NCI-H748 (cell line): ENCODE measurements around the gene COL4A3.
"Not testable (repeated sequence)": the region's sequence is repeated elsewhere in the genome, so short reads cannot be mapped to it uniquely, and the experiment has no call there.

ENCODE experiments used
- DNase-seq: peaks from one replicate; lab custom pipeline; 2025; ENCODE audit not compliant: unreplicated experiment; lab: John Stamatoyannopoulos, UW

COL4A3 gene

GRCh38 chr2:227154986-227155774 lies 9.2 kb upstream of the COL4A3 start:
- no peak for DNase-seq

- DNase-seq, result peak; percentile 3
Observed at GRCh38 chr2:227160164-227160563, 4.3 kb upstream of the COL4A3 start.

- no peak for DNase-seq
Observed at GRCh38 chr2:227161947-227162346, 2.5 kb upstream of the COL4A3 start.

GRCh38 chr2:227163485-227163997 lies 883 bp upstream of the COL4A3 start:
- DNase-seq, result peak; percentile 52

- DNase-seq, result peak; percentile 66
Observed at GRCh38 chr2:227164763-227165291, 403 bp downstream of the COL4A3 start.

GRCh38 chr2:227171779-227172178 lies 7.4 kb downstream of the COL4A3 start:
- DNase-seq, result not testable (repeated sequence)

- no peak for DNase-seq
Observed at GRCh38 chr2:227177592-227178336, 13.3 kb downstream of the COL4A3 start.

- no peak for DNase-seq
Observed at GRCh38 chr2:227179988-227180685, 15.7 kb downstream of the COL4A3 start.

GRCh38 chr2:227180770-227181169 lies 16.3 kb downstream of the COL4A3 start:
- DNase-seq, result no peak

GRCh38 chr2:227182765-227183164 lies 18.3 kb downstream of the COL4A3 start:
- DNase-seq, result no peak

- DNase-seq, result no peak
Observed at GRCh38 chr2:227183657-227184367, 19.4 kb downstream of the COL4A3 start.

- DNase-seq, result no peak
Observed at GRCh38 chr2:227185615-227186232, 21.3 kb downstream of the COL4A3 start.

- no peak for DNase-seq
Observed at GRCh38 chr2:227186751-227187150, 22.3 kb downstream of the COL4A3 start.

- DNase-seq, result no peak
Observed at GRCh38 chr2:227188292-227188691, 23.9 kb downstream of the COL4A3 start.

GRCh38 chr2:227191367-227191766 lies 26.9 kb downstream of the COL4A3 start:
- peak; percentile 34 for DNase-seq

GRCh38 chr2:227192491-227192890 lies 28.1 kb downstream of the COL4A3 start:
- DNase-seq, result no peak

- no peak for DNase-seq
Observed at GRCh38 chr2:227194219-227194618, 29.8 kb downstream of the COL4A3 start.

- DNase-seq, result no peak
Observed at GRCh38 chr2:227198866-227199265, 34.4 kb downstream of the COL4A3 start.

GRCh38 chr2:227201771-227202170 lies 37.3 kb downstream of the COL4A3 start:
- no peak for DNase-seq

GRCh38 chr2:227204452-227204851 lies 40.0 kb downstream of the COL4A3 start:
- no peak for DNase-seq
